Measurements from ENCODE around the gene ALKBH6. TPM values are rescaled to one million over a fixed set of nuclear protein-coding genes. Genes with fewer than 3 reads are reported as not detected.
A peak's percentile ranks its signal among the peaks of the same experiment; 100 is the strongest.

Gene ALKBH6
- 10 to 100 TPM; 37.2 to 41.3 TPM for total RNA-seq
- polyA plus RNA-seq = 21.2 TPM

GRCh38 chr19:36014012-36014924 lies at the start of gene ALKBH6:
Gene ALKBH6, minus strand, starts transcription at chr19:36014213. Its CDS starts 816 bp downstream, at chr19:36013397.
- Histone ChIP-seq H3K27me3 (ENCODE audit: insufficient read depth, low read length, poor library complexity, severe bottlenecking) (no peaks in the 10 kb centered on the region), H3K4me3 (ENCODE audit: low read length) (peak within 1 kb of the TSS; percentile 83), H3K9me3 (ENCODE audit: low read length) (no peaks in the 10 kb centered on the region), H3K27ac (ENCODE audit: low read depth, low read length) (peak within 1 kb of the TSS; percentile 86), H3K4me1 (ENCODE audit: insufficient read depth, low read length) (peaks cover 17% of the 10 kb centered on the region), H3K36me3 (ENCODE audit: insufficient read depth, low read length) (no peaks in the 10 kb centered on the region)
- Mint-ChIP-seq H3K4me3 (peak within 1 kb of the TSS; percentile 86 to 99 (median 97)), H3K9me3 (no peaks in the 10 kb centered on the region), H3K36me3 (peaks cover 0 to 10% (median 2%) of the 10 kb centered on the region in 3 donors), H3K27me3 (no peaks in the 10 kb centered on the region), H3K4me1 (peaks cover 41 to 44% (median 43%) of the 10 kb centered on the region in 3 donors), H3K27ac (peak within 1 kb of the TSS; percentile 68 to 99 (median 95))
- DNase-seq = peak; percentile 97 to 99 (median 99)
- POLR2A ChIA-PET = interaction anchor here (0.7 to 1.4 kb wide), 5 partner anchors 8 to 55 kb away, joined by 3 to 8 read pairs (median 4); partner anchors contain the start of gene THAP8
- CTCF ChIA-PET = interaction anchor here (0.8 to 1.4 kb wide), 4 partner anchors 39 to 114 kb away, joined by 3 to 5 read pairs (median 4); partner anchors contain the start of gene THAP8

DNA sequence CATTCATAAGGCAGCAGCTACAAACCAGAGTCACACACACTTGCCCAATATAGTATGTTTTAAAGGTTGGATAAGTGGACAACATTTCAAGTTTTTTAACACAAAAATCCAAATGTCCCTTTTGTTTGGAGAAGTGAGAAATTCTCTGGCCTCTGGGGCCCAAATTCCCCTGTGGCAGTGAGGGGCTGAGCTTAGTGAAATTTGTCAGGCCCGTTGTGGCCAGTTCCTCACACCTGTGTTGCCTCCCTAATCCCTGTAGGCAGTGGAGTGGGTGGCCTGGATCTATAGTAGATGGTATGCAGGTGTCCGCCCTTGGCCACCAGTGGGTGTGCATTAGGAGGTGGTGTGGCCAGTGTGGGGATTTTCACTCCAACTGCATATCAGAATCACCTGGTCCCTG lies 47.4 kb upstream of the ALKBH6 start:
- Mint-ChIP-seq H3K27me3 (peaks cover 0 to 2% of the 10 kb centered on the region in 2 donors), H3K4me3 (no peak overlapping the region), H3K36me3 (no peaks in the 10 kb centered on the region), H3K9me3 (no peaks in the 10 kb centered on the region), H3K27ac (peak overlapping the region in 1 of 8 donors; percentile 62), H3K4me1 (peaks cover 0 to 2% (median under 1%) of the 10 kb centered on the region in 3 donors)
- CTCF ChIA-PET = interaction anchor here (0.9 to 1.2 kb wide), 4 partner anchors 31 to 66 kb away, joined by 3 read pairs; partner anchors contain the start of gene ALKBH6
- H3K4me3 ChIP-seq (ENCODE audit: low read length) = no peak overlapping the region
- no peaks in the 10 kb centered on the region for H3K4me1 ChIP-seq (ENCODE audit: insufficient read depth, low read length)
- H3K27me3 ChIP-seq (ENCODE audit: insufficient read depth, low read length, poor library complexity, severe bottlenecking) = no peaks in the 10 kb centered on the region
- H3K9me3 ChIP-seq (ENCODE audit: low read length) = no peaks in the 10 kb centered on the region
- DNase-seq = no peak
- no peak overlapping the region for H3K27ac ChIP-seq (ENCODE audit: low read depth, low read length)
- no peaks in the 10 kb centered on the region for H3K36me3 ChIP-seq (ENCODE audit: insufficient read depth, low read length)
- POLR2A ChIA-PET = no interaction called here

- Histone ChIP-seq H3K9me3 (ENCODE audit: low read length) (no peaks in the 10 kb centered on the region), H3K27ac (ENCODE audit: low read depth, low read length) (no peak overlapping the region), H3K36me3 (ENCODE audit: insufficient read depth, low read length) (no peaks in the 10 kb centered on the region), H3K27me3 (ENCODE audit: insufficient read depth, low read length, poor library complexity, severe bottlenecking) (no peaks in the 10 kb centered on the region), H3K4me1 (ENCODE audit: insufficient read depth, low read length) (peaks cover 2% of the 10 kb centered on the region), H3K4me3 (ENCODE audit: low read length) (no peak overlapping the region)
- DNase-seq = peak in 1 of 5 donors; percentile 4
- peaks cover 0 to 2% of the 10 kb centered on the region in 2 donors for H3K27me3 Mint-ChIP-seq
- peak overlapping the region in 1 of 8 donors; percentile 62 for H3K27ac Mint-ChIP-seq
- ChIA-PET CTCF (interaction anchor here (0.6 to 1.2 kb wide), 3 partner anchors 46 to 101 kb away, joined by 3 to 4 read pairs (median 3); partner anchors contain the start of gene ALKBH6), POLR2A (no interaction called here)
- no peaks in the 10 kb centered on the region for H3K36me3 Mint-ChIP-seq
- H3K9me3 Mint-ChIP-seq = no peaks in the 10 kb centered on the region
- H3K4me1 Mint-ChIP-seq = peaks cover 2 to 8% (median 7%) of the 10 kb centered on the region in 3 donors
- no peak overlapping the region for H3K4me3 Mint-ChIP-seq
Measured at GRCh38 chr19:36060430-36060829, 46.4 kb upstream of the ALKBH6 start.

- Histone ChIP-seq H3K9me3 (ENCODE audit: low read length) (no peaks in the 10 kb centered on the region), H3K4me1 (ENCODE audit: insufficient read depth, low read length) (peaks cover 6% of the 10 kb centered on the region), H3K4me3 (ENCODE audit: low read length) (no peak overlapping the region), H3K27me3 (ENCODE audit: insufficient read depth, low read length, poor library complexity, severe bottlenecking) (no peaks in the 10 kb centered on the region), H3K36me3 (ENCODE audit: insufficient read depth, low read length) (no peaks in the 10 kb centered on the region), H3K27ac (ENCODE audit: low read depth, low read length) (no peak overlapping the region)
- H3K9me3 Mint-ChIP-seq = no peaks in the 10 kb centered on the region
- peaks cover 0 to 2% (median 0%) of the 10 kb centered on the region in 3 donors for H3K36me3 Mint-ChIP-seq
- H3K4me3 Mint-ChIP-seq = peak overlapping the region in 2 of 7 donors; percentile 22 to 73
- H3K4me1 Mint-ChIP-seq = peaks cover 5 to 13% (median 11%) of the 10 kb centered on the region in 3 donors
- ChIA-PET POLR2A (no interaction called here), CTCF (no interaction called here)
- peaks cover 0 to 2% of the 10 kb centered on the region in 2 donors for H3K27me3 Mint-ChIP-seq
- no peak for DNase-seq
- peak overlapping the region in 1 of 8 donors; percentile 28 for H3K27ac Mint-ChIP-seq
Measured at GRCh38 chr19:36059180-36059910, 45.3 kb upstream of the ALKBH6 start.

DNA sequence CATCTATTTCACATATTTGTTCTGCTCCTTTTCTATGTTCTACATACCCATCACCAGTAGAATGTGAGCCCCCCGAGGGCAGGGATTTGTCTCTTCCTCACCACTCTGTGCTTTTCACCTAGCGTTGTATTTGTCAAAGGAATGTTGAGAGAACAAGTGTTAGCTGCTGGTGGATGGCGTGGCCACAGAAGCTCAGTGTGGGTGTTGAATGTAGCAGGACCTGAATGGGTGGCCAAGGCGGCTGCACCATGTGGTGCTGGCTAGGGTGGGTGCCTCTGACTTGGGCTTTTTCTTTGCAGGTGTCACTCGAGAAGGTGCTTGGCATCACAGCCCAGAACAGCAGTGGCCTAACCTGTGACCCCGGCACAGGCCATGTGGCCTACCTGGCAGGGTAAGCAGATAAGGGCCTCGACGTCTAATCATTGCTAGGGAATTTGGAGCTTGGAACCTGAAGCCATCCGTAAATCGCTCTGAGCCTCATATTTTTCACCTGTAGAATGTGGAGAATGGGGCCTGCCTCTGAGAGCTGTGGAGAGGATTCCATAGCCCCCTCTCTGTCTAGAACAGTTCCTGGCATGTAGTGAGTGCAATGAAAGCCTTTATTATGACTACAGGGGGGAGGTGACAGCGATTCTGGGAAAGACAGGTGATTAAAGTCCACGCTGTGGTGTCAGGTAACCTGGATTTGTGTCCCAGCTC lies 44.6 kb upstream of the ALKBH6 start:
- Histone ChIP-seq H3K4me3 (ENCODE audit: low read length) (no peak overlapping the region), H3K27ac (ENCODE audit: low read depth, low read length) (no peak overlapping the region), H3K27me3 (ENCODE audit: insufficient read depth, low read length, poor library complexity, severe bottlenecking) (no peaks in the 10 kb centered on the region), H3K9me3 (ENCODE audit: low read length) (no peaks in the 10 kb centered on the region), H3K36me3 (ENCODE audit: insufficient read depth, low read length) (no peaks in the 10 kb centered on the region), H3K4me1 (ENCODE audit: insufficient read depth, low read length) (peaks cover 8% of the 10 kb centered on the region)
- POLR2A ChIA-PET = no interaction called here
- Mint-ChIP-seq H3K27me3 (peaks cover 0 to 2% of the 10 kb centered on the region in 2 donors), H3K27ac (peak overlapping the region in 3 of 8 donors; percentile 25 to 48 (median 27)), H3K4me1 (peaks cover 8 to 16% (median 14%) of the 10 kb centered on the region in 3 donors), H3K36me3 (peaks cover 0 to 6% (median 0%) of the 10 kb centered on the region in 3 donors), H3K9me3 (no peaks in the 10 kb centered on the region), H3K4me3 (peak overlapping the region in 2 of 7 donors; percentile 22 to 73)
- no peak for DNase-seq
- CTCF ChIA-PET = no interaction called here

DNA sequence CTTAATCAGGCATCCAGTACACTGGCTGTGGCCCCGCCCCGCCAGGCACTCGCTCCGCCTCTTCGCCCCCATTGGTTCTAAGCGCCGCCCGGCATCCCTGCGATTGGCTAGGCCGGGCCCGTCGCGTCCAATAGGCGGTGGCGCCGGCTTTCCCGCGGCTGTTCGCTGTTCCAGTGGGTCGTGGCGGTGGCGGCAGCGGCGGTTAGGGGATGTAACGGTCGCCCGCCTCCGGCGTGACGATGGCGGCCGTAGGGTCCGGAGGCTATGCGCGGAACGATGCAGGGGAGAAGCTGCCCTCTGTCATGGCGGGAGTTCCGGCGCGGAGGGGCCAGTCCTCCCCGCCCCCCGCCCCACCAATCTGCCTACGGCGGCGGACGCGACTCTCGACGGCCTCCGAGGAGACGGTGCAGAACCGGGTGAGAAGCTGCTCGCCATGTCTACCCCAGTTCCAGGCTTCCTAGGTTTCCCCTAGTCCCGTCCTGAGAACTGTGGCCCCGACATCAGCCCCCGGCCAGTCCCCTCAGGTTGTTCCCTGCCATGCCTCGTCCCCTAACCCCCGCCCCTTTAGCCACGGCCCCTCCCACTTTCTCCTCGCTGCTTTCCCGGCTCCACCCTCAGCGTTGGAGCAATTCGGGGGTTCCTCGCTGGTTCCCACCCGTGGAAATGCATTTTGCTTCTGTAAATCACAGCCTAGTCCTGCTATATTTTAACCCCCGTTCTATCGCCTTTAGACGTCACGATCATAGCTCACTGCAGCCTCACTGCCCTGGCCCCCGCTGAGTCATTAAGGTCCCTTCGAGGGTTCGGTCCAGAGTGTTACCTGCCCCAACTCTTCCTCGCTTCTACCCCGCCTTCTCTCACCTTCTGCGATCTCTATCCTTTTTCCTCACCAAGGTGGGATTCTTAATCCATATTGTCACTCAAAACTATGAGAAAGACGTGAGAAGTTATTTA lies 41.0 kb upstream of the ALKBH6 start, which contains the start of gene WDR62:
TSS of gene WDR62 (plus strand) at position 165 of the 954 bp plus-strand sequence. CDS start at position 240, 75 bp downstream.
- CTCF ChIA-PET = interaction anchor here (1.0 to 1.7 kb wide), 6 partner anchors 32 to 173 kb away, joined by 3 to 7 read pairs (median 4); partner anchors contain the start of gene SDHAF1
- Histone ChIP-seq H3K4me1 (ENCODE audit: insufficient read depth, low read length) (peaks cover 12% of the 10 kb centered on the region), H3K36me3 (ENCODE audit: insufficient read depth, low read length) (no peaks in the 10 kb centered on the region), H3K9me3 (ENCODE audit: low read length) (no peaks in the 10 kb centered on the region), H3K27ac (ENCODE audit: low read depth, low read length) (peak within 1 kb of the TSS; percentile 92), H3K4me3 (ENCODE audit: low read length) (peak within 1 kb of the TSS; percentile 99), H3K27me3 (ENCODE audit: insufficient read depth, low read length, poor library complexity, severe bottlenecking) (no peaks in the 10 kb centered on the region)
- DNase-seq = peak in 3 of 5 donors; percentile 91 to 95 (median 91)
- H3K4me3 Mint-ChIP-seq = peak within 1 kb of the TSS; percentile 94 to 100 (median 99)
- H3K27me3 Mint-ChIP-seq = no peaks in the 10 kb centered on the region
- H3K36me3 Mint-ChIP-seq = peaks cover 0 to 8% (median 0%) of the 10 kb centered on the region in 3 donors
- peak within 1 kb of the TSS; percentile 96 to 100 (median 99) for H3K27ac Mint-ChIP-seq
- POLR2A ChIA-PET = interaction anchor here (2.1 to 2.2 kb wide), 2 partner anchors 41 to 60 kb away, joined by 8 to 10 read pairs; partner anchors contain the start of genes ALKBH6 and SDHAF1
- peaks cover 11 to 28% (median 26%) of the 10 kb centered on the region in 3 donors for H3K4me1 Mint-ChIP-seq
- no peaks in the 10 kb centered on the region for H3K9me3 Mint-ChIP-seq
